Mammary epithelial cell (primary cell): Measurements from ENCODE around the gene LYPD6B.

Experiments
- CTCF ChIP-seq, 2 donors: IDR thresholded peaks in 1 of 2; conservative IDR thresholded peaks in 1 of 2; 2 replicates each; pipeline ENCODE4 v1.5.1; 2011 to 2012; ENCODE audit warnings: inconsistent platforms in 2 of 2, low read length in 2 of 2, mild to moderate bottlenecking in 2 of 2, control low read depth in 1 of 2, low read depth in 1 of 2; ENCODE audit not compliant: insufficient read depth in 1 of 2; ENCODE audit errors: extremely low read depth in 1 of 2
- EZH2 ChIP-seq: IDR thresholded peaks from 2 replicates; pipeline ENCODE4 v1.6.1; 2012; ENCODE audit warnings: low read length, inconsistent platforms, borderline replicate concordance

DNA sequence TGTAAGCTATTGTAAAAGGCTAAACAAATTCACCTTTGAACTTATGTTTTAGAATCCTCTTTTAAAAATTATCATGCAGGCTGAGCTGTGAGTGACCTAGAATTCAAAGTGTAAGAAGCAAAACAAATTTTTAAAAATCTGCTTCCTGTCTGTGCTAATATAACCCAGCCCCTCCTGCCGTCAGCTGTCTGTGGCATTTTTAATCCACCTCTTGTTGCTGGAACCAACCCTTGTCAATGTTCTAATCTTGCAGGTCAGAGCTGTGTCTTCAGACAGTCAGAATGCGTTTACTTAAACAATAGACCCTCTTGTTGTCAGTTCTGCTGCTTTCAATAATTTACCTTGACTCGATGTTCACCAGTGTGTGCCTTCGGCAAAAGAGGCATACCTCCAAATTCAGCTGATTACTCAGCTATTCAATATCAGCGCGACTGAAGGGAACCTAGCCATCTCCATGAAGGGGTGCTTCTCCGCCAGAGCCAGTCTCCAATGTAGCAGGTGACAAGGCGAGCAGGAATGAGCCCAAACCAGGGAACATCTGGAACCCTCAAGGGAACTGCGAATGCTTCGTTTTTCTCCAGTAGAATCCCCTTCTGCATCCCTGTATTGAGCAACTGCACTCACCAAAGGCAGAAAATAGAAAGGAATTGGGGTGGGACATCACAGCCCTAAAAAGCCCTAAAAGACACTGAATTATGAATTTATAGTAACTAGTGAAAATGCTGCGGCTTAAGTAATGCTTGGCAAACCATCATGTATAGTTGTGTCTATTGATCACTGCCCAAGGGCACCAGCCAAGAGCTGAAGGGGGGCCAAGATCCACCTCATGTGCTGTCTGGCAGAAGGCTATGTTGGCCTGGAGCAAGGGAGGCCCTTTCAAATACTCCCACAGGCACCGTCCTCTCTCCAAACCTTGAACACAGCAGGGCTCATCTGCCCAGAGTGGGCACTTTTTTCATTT is 62.5 kb downstream of the LYPD6B start:
- TF ChIP-seq CTCF (conservative IDR thresholded peaks at IDR 0.05 in 1 of 2, IDR thresholded peaks at IDR 0.05 in 1 of 2; ENCODE audit: extremely low read depth in 1 of 2, insufficient read depth in 1 of 2, low read depth in 1 of 2, low read length in 2 of 2) (no peak), EZH2 (no peak)
